ENCODE data around the gene BMPR1B.

DNA sequence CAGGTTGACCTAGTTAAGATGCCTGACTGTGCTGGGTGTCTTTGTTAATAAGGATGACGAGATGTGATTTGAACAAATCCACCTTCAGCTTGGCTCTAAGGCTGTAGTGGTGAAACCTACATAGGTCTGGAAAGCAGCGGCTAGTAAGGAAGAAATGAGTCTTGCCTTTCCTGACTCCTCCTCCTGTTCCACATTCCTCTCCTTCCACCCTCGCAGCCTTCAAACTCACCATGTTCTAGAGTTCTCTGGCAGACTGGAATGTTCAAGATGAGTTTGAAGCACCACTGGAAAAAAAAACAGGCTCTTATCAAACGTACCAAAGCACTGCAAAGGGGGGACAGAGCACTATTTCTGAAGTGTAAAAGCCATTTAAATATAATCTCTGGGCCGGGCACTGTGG lies 395.4 kb downstream of the BMPR1B start:
- TF ChIP-seq, protein P1, sequence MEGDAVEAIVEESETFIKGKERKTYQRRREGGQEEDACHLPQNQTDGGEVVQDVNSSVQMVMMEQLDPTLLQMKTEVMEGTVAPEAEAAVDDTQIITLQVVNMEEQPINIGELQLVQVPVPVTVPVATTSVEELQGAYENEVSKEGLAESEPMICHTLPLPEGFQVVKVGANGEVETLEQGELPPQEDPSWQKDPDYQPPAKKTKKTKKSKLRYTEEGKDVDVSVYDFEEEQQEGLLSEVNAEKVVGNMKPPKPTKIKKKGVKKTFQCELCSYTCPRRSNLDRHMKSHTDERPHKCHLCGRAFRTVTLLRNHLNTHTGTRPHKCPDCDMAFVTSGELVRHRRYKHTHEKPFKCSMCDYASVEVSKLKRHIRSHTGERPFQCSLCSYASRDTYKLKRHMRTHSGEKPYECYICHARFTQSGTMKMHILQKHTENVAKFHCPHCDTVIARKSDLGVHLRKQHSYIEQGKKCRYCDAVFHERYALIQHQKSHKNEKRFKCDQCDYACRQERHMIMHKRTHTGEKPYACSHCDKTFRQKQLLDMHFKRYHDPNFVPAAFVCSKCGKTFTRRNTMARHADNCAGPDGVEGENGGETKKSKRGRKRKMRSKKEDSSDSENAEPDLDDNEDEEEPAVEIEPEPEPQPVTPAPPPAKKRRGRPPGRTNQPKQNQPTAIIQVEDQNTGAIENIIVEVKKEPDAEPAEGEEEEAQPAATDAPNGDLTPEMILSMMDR (conservative IDR thresholded peaks at IDR 0.05; ENCODE audit: low read depth, low read length) = no peak
- TF ChIP-seq RAD21 (IDR thresholded peaks at IDR 0.05; ENCODE audit: low read length) (no peak), POLR2A (IDR thresholded peaks at IDR 0.05; ENCODE audit: low read depth, low read length) (no peak)

All from IMR-90 (cell line).